HepG2 (cell line): Measurements from ENCODE around the gene ATG9A. TPM values are rescaled to one million over a fixed set of nuclear protein-coding genes. Genes with fewer than 3 reads are reported as not detected.

Source experiments
- CHCHD3 ChIP-seq: sonication (generic); formaldehyde crosslinking; IDR thresholded peaks from 2 replicates; pipeline ENCODE4 v1.8.0; 2022; ENCODE audit warnings: mild to moderate bottlenecking, missing genetic modification reagents, moderate library complexity
- E2F5 ChIP-seq: sonication (generic); formaldehyde crosslinking; conservative IDR thresholded peaks from 2 replicates; pipeline ENCODE4 v1.4.0; 2020; ENCODE audit warnings: missing genetic modification reagents
- ETS1 ChIP-seq: sonication (generic); formaldehyde crosslinking; IDR thresholded peaks from 2 replicates; pipeline ENCODE4 v1.4.0; 2020; ENCODE audit warnings: missing genetic modification reagents
- IKZF5 ChIP-seq: IDR thresholded peaks from 2 replicates; pipeline ENCODE4 v1.6.1; 2018; ENCODE audit warnings: missing genetic modification reagents, mild to moderate bottlenecking, missing compliant biosample characterization
- MIER2 ChIP-seq: IDR thresholded peaks from 2 replicates; pipeline ENCODE4 v1.6.1; 2016; ENCODE audit warnings: missing biosample characterization, missing genetic modification reagents
- NCOA1 ChIP-seq: sonication (generic); formaldehyde crosslinking; IDR thresholded peaks from 2 replicates; pipeline ENCODE4 v1.9.0; 2021; ENCODE audit warnings: missing genetic modification reagents
- ZFY ChIP-seq: sonication (generic); formaldehyde crosslinking; IDR thresholded peaks from 2 replicates; pipeline ENCODE4 v1.4.0; 2020; ENCODE audit warnings: missing genetic modification reagents
- ZNF280D ChIP-seq: sonication (generic); formaldehyde crosslinking; IDR thresholded peaks from 2 replicates; pipeline ENCODE4 v1.5.1; 2020; ENCODE audit warnings: mild to moderate bottlenecking, missing genetic modification reagents
- ZNF496 ChIP-seq: sonication (generic); formaldehyde crosslinking; IDR thresholded peaks from 2 replicates; pipeline ENCODE4 v1.8.1; 2023; ENCODE audit warnings: mild to moderate bottlenecking, moderate library complexity, missing genetic modification reagents; ENCODE audit not compliant: insufficient replicate concordance
- ZNF564 ChIP-seq: sonication (generic); formaldehyde crosslinking; IDR thresholded peaks from 2 replicates; pipeline ENCODE4 v1.8.1; 2023; ENCODE audit warnings: mild to moderate bottlenecking, missing genetic modification reagents
- ZNF713 ChIP-seq: sonication (generic); formaldehyde crosslinking; IDR thresholded peaks from 2 replicates; pipeline ENCODE4 v1.4.0; 2020; ENCODE audit warnings: mild to moderate bottlenecking, missing genetic modification reagents
- ZNF839 ChIP-seq: sonication (generic); formaldehyde crosslinking; IDR thresholded peaks from 2 replicates; pipeline ENCODE4 v1.4.0; 2020; ENCODE audit warnings: missing genetic modification reagents, mild to moderate bottlenecking, borderline replicate concordance
- polyA plus RNA-seq, 8 experiments: library from polyadenylated mRNA; depleted of rRNA in 3 of 8; stranded (reverse) in 7 of 8; unstranded in 1 of 8; fragments of >200 nt; fragmentation: Illumina TruSeq in 4 of 8; extraction: Trizol in 4 of 8; gene quantifications; 2 replicates each; pipeline versions ENCODE4 v1.2.1 to v1.2.3, GENCODE V29; 2011 to 2016; ENCODE audit warnings: low read depth in 4 of 8, missing spikeins in 1 of 8, mixed read lengths in 1 of 8; ENCODE audit not compliant: insufficient read depth in 1 of 8
- total RNA-seq, 5 experiments: library from RNA; depleted of rRNA; stranded (reverse); fragments of >200 nt; fragmentation: Illumina TruSeq; extraction: Trizol; gene quantifications; 2 replicates each; pipeline ENCODE4 v1.2.3, GENCODE V29; 2016; ENCODE audit warnings: low read depth in 1 of 5
- TF ChIP-seq, protein P1 (sequence below): sonication (generic); formaldehyde crosslinking; IDR thresholded peaks from 2 replicates; pipeline ENCODE4 v1.4.0; 2020; ENCODE audit warnings: mild to moderate bottlenecking, missing genetic modification reagents

The ATG9A gene
- total and polyA plus RNA-seq, 2 of the 13 experiments (the other 11 are each of a cell fraction or from before 2014, with no cell fraction given) = 35.0 to 131 TPM

GRCh38 chr2:219206328-219207133 is 22.9 kb downstream of the ATG9A start, which contains the start of gene ZFAND2B (continued):
- TF ChIP-seq, protein P1, sequence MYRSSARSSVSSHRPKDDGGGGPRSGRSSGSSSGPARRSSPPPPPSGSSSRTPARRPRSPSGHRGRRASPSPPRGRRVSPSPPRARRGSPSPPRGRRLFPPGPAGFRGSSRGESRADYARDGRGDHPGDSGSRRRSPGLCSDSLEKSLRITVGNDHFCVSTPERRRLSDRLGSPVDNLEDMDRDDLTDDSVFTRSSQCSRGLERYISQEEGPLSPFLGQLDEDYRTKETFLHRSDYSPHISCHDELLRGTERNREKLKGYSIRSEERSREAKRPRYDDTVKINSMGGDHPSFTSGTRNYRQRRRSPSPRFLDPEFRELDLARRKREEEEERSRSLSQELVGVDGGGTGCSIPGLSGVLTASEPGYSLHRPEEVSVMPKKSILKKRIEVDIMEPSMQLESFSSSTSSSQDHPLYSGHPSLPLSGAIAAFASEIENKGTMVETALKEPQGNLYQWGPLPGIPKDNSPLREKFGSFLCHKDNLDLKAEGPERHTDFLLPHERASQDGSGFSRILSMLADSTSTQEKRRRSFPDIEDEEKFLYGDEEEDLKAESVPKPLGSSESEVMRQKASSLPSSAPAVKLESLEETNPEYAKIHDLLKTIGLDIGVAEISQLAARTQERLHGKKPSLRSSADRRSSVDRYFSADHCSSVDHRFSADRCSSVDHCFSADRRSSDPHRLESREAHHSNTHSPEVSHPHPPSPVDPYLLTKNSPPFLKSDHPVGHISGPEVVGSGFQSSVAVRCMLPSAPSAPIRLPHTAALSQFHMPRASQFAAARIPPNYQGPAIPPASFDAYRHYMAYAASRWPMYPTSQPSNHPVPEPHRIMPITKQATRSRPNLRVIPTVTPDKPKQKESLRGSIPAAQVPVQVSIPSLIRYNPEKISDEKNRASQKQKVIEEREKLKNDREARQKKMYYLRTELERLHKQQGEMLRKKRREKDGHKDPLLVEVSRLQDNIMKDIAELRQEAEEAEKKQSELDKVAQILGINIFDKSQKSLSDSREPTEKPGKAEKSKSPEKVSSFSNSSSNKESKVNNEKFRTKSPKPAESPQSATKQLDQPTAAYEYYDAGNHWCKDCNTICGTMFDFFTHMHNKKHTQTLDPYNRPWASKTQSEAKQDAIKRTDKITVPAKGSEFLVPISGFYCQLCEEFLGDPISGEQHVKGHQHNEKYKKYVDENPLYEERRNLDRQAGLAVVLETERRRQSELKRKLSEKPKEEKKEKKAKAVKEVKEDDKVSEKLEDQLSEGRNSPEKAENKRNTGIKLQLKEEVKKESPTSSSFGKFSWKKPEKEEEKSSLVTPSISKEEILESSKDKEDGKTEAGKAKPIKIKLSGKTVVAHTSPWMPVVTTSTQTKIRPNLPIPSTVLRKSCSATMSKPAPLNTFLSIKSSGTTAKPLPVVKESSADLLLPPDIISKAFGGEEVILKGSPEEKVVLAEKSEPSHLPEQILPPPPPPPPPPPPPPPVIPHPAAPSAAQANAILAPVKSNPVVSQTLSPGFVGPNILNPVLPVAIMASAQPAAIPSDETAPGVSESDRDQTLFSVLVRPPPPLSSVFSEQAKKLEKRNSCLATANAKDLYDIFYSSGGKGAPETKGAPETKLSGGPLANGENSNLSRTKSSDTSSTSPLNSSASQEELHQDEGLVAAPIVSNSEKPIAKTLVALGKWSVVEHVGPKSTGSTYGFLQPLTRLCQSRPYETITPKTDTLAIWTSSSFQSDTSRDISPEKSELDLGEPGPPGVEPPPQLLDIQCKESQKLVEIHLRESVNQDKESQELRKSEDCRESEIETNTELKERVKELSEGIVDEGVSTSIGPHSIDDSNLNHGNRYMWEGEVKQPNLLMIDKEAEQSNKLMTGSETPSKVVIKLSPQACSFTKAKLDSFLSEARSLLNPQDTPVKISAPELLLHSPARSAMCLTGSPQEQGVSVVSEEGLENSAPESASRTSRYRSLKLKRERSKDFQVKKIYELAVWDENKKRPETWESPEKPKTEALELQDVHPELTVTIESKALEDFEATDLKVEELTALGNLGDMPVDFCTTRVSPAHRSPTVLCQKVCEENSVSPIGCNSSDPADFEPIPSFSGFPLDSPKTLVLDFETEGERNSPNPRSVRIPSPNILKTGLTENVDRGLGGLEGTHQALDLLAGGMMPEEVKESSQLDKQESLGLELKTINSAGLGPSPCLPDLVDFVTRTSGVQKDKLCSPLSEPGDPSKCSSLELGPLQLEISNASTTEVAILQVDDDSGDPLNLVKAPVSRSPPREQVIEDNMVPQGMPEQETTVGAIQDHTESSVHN (CRISPR knock-in tag) = peak; percentile 82; the same call in 1 of the 2 replicates
- TF ChIP-seq ETS1 (peak; percentile 72; the same call in 1 of the 2 replicates), ZFY (CRISPR knock-in tag) (peak; percentile 82), ZNF839 (CRISPR knock-in tag) (no peak; the same call in 1 of the 2 replicates), NCOA1 (CRISPR knock-in tag) (peak; percentile 91), ZNF280D (CRISPR knock-in tag) (no peak), IKZF5 (CRISPR knock-in tag) (peak; percentile 83; the same call in 1 of the 2 replicates), MIER2 (CRISPR knock-in tag) (peak; percentile 60), ZNF713 (CRISPR knock-in tag) (peak; percentile 64; the same call in 1 of the 2 replicates), ZNF564 (CRISPR knock-in tag) (no peak), CHCHD3 (peak; percentile 87), ZNF496 (CRISPR knock-in tag) (no peak), E2F5 (no peak)
